ENCODE results near the gene NAP1L4.

The NAP1L4 gene

GRCh38 chr11:2916114-2916891, 75.8 kb downstream of the NAP1L4 start:
- no peak for DNase-seq (ENCODE audit: low read depth)
- TF ChIP-seq, protein P1, sequence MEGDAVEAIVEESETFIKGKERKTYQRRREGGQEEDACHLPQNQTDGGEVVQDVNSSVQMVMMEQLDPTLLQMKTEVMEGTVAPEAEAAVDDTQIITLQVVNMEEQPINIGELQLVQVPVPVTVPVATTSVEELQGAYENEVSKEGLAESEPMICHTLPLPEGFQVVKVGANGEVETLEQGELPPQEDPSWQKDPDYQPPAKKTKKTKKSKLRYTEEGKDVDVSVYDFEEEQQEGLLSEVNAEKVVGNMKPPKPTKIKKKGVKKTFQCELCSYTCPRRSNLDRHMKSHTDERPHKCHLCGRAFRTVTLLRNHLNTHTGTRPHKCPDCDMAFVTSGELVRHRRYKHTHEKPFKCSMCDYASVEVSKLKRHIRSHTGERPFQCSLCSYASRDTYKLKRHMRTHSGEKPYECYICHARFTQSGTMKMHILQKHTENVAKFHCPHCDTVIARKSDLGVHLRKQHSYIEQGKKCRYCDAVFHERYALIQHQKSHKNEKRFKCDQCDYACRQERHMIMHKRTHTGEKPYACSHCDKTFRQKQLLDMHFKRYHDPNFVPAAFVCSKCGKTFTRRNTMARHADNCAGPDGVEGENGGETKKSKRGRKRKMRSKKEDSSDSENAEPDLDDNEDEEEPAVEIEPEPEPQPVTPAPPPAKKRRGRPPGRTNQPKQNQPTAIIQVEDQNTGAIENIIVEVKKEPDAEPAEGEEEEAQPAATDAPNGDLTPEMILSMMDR (IDR thresholded peaks at IDR 0.05; ENCODE audit: low read depth, low read length, missing control alignments) = no peak
- no peak overlapping the region for H3K4me3 ChIP-seq (ENCODE audit: low read depth, low read length)
- in situ Hi-C loops (cut with HindIII; ENCODE audit: low sequenced_read_pairs) = no loop called here

GRCh38 chr11:2915473-2915872, 76.7 kb downstream of the NAP1L4 start:
- no peak overlapping the region for H3K4me3 ChIP-seq (ENCODE audit: low read depth, low read length)
- in situ Hi-C loops (cut with HindIII; ENCODE audit: low sequenced_read_pairs) = no loop called here
- no peak for DNase-seq (ENCODE audit: low read depth)
- TF ChIP-seq, protein P1 (IDR thresholded peaks at IDR 0.05; ENCODE audit: low read depth, low read length, missing control alignments) = no peak

DNA sequence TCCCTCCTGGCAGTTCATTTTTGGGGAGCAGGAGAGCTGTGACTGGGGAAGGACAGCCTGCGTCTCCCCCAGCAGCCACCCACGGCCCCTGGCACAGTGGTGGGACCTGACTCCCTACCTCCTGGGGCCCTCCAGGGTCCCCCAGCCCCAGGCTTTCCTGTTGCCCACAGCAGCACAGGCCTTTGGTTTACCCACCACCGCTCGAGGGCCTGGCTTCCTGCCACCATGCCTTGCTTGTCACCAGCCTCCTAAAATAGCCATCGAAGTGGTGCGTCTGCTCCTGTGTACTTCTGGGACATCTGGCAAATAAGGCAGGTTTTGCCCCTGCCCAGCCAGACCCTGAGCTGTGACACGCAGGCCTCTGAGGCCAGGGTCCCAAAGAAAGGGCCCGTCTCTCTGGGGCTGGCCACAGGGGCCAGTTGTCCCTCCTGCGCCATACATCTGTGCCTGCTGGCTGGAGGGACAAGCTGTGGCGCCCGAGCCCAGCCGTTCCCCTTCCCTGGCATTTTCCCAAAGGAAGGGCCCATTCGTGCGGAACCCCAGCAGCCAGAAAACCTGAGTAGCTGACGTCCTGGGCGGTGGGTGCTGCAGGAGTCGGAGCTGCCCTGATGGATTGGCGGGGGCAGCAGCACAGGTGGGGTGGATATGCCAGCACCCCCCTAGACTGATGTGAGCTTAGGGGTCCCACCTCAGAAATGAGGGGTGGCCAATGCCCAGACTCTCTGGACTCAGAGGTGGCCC, 77.5 kb downstream of the NAP1L4 start:
- in situ Hi-C loops (cut with HindIII; ENCODE audit: low sequenced_read_pairs) = no loop called here
- TF ChIP-seq, protein P1 (IDR thresholded peaks at IDR 0.05; ENCODE audit: low read depth, low read length, missing control alignments) = no peak
- no peak for DNase-seq (ENCODE audit: low read depth)
- no peak overlapping the region for H3K4me3 ChIP-seq (ENCODE audit: low read depth, low read length)

- in situ Hi-C loops (cut with HindIII; ENCODE audit: low sequenced_read_pairs) = no loop called here
- no peak for DNase-seq (ENCODE audit: low read depth)
- TF ChIP-seq, protein P1 (IDR thresholded peaks at IDR 0.05; ENCODE audit: low read depth, low read length, missing control alignments) = no peak
- H3K4me3 ChIP-seq (ENCODE audit: low read depth, low read length) = no peak overlapping the region
These were observed 78.4 kb downstream of the NAP1L4 start for GRCh38 chr11:2913776-2914175.

GRCh38 chr11:2913019-2913431, 79.1 kb downstream of the NAP1L4 start:
- in situ Hi-C loops (cut with HindIII; ENCODE audit: low sequenced_read_pairs) = no loop called here
- TF ChIP-seq, protein P1 (IDR thresholded peaks at IDR 0.05; ENCODE audit: low read depth, low read length, missing control alignments) = no peak
- no peak for DNase-seq (ENCODE audit: low read depth)
- H3K4me3 ChIP-seq (ENCODE audit: low read depth, low read length) = no peak overlapping the region

DNA sequence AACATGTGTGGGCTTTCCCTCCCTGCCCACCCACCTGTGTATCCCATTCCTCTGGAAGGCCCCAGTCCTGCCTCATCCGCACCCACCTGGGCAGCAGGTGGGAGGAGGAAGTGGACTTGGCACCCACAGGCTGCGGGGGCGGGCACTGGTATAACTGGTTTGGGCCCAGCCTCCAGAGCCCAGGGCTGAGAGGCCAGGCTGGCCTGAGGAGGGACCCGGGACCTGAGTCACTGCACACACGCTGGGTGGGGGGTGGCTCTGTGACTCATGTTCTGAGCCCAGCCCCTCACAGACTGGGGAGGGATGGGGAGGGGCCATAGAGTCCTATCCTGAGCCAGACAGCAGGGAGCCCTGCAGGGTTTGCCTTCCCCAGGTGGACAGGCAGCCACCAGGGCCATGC, 79.6 kb downstream of the NAP1L4 start:
- H3K4me3 ChIP-seq (ENCODE audit: low read depth, low read length) = no peak overlapping the region
- in situ Hi-C loops (cut with HindIII; ENCODE audit: low sequenced_read_pairs) = no loop called here
- DNase-seq (ENCODE audit: low read depth) = peak; percentile 53
- TF ChIP-seq, protein P1 (IDR thresholded peaks at IDR 0.05; ENCODE audit: low read depth, low read length, missing control alignments) = no peak
